HepG2 (cell line): ENCODE data around the gene CLIP2. TPM values are rescaled to one million over a fixed set of nuclear protein-coding genes. Genes with fewer than 3 reads are reported as not detected.

Experiments
- FOXA1 ChIP-seq, 2 experiments: fragments of 450-650 bp in 1 of 2; sonication (generic) in 1 of 2; formaldehyde crosslinking in 1 of 2; IDR thresholded peaks; 2 replicates each; pipeline versions ENCODE4 v1.4.0 to v1.6.1; 2016 to 2020; ENCODE audit warnings: missing genetic modification reagents in 1 of 2
- GABPB1 ChIP-seq: IDR thresholded peaks from 2 replicates; pipeline ENCODE4 v1.6.1; 2016; ENCODE audit warnings: mild to moderate bottlenecking, missing genetic modification reagents, moderate library complexity, missing compliant biosample characterization
- GZF1 ChIP-seq: sonication (generic); formaldehyde crosslinking; IDR thresholded peaks from 2 replicates; pipeline ENCODE4 v1.5.1; 2020; ENCODE audit warnings: mild to moderate bottlenecking, missing genetic modification reagents
- HNRNPL ChIP-seq: fragments of 200-400 bp; formaldehyde crosslinking; IDR thresholded peaks from 2 replicates; pipeline ENCODE4 v1.6.1; 2017; ENCODE audit warnings: mild to moderate bottlenecking, low read depth, low read length
- HOXA5 ChIP-seq: sonication (generic); formaldehyde crosslinking; IDR thresholded peaks from 2 replicates; pipeline ENCODE4 v1.4.0; 2020; ENCODE audit warnings: missing genetic modification reagents
- MEF2D ChIP-seq: sonication (generic); formaldehyde crosslinking; IDR thresholded peaks from 2 replicates; pipeline ENCODE4 v1.5.1; 2020; ENCODE audit warnings: mild to moderate bottlenecking, missing genetic modification reagents
- MYC ChIP-seq: sonication (generic); formaldehyde crosslinking; IDR thresholded peaks from 2 replicates; pipeline ENCODE4 v1.9.0; 2021; ENCODE audit warnings: missing genetic modification reagents, borderline replicate concordance
- PHF8 ChIP-seq: sonication (generic); formaldehyde crosslinking; IDR thresholded peaks from 2 replicates; pipeline ENCODE4 v1.5.0; 2020; ENCODE audit warnings: missing genetic modification reagents
- SYNCRIP ChIP-seq: fragments of 200-400 bp; formaldehyde crosslinking; IDR thresholded peaks from 2 replicates; pipeline ENCODE4 v1.6.1; 2018; ENCODE audit warnings: mild to moderate bottlenecking, low read depth, low read length; ENCODE audit not compliant: insufficient read depth
- XRCC5 ChIP-seq: fragments of 200-400 bp; formaldehyde crosslinking; optimal IDR thresholded peaks from 2 replicates; pipeline ENCODE3; 2017; ENCODE audit warnings: mild to moderate bottlenecking, low read length
- ZFYVE20 ChIP-seq: sonication (generic); formaldehyde crosslinking; IDR thresholded peaks from 2 replicates; pipeline ENCODE4 v1.8.0; 2023; ENCODE audit warnings: low read depth, mild to moderate bottlenecking, moderate library complexity, missing genetic modification reagents, borderline replicate concordance
- ZNF263 ChIP-seq: sonication (generic); formaldehyde crosslinking; IDR thresholded peaks from 2 replicates; pipeline ENCODE4 v1.4.0; 2020; ENCODE audit warnings: missing genetic modification reagents
- ZNF350 ChIP-seq: sonication (generic); formaldehyde crosslinking; IDR thresholded peaks from 2 replicates; pipeline ENCODE4 v1.4.0; 2020; ENCODE audit warnings: mild to moderate bottlenecking, low read depth, missing genetic modification reagents, borderline replicate concordance
- ZNF746 ChIP-seq: sonication (generic); formaldehyde crosslinking; IDR thresholded peaks from 2 replicates; pipeline ENCODE4 v1.8.0; 2022; ENCODE audit warnings: mild to moderate bottlenecking, missing genetic modification reagents
- polyA plus RNA-seq, 8 experiments: library from polyadenylated mRNA; depleted of rRNA in 3 of 8; stranded (reverse) in 7 of 8; unstranded in 1 of 8; fragments of >200 nt; fragmentation: Illumina TruSeq in 4 of 8; extraction: Trizol in 4 of 8; gene quantifications; 2 replicates each; pipeline versions ENCODE4 v1.2.1 to v1.2.3, GENCODE V29; 2011 to 2016; ENCODE audit warnings: low read depth in 4 of 8, missing spikeins in 1 of 8, mixed read lengths in 1 of 8; ENCODE audit not compliant: insufficient read depth in 1 of 8
- total RNA-seq, 5 experiments: library from RNA; depleted of rRNA; stranded (reverse); fragments of >200 nt; fragmentation: Illumina TruSeq; extraction: Trizol; gene quantifications; 2 replicates each; pipeline ENCODE4 v1.2.3, GENCODE V29; 2016; ENCODE audit warnings: low read depth in 1 of 5
- TF ChIP-seq, protein P1 (sequence below): sonication (generic); formaldehyde crosslinking; IDR thresholded peaks from 2 replicates; pipeline ENCODE4 v1.4.0; 2020; ENCODE audit warnings: missing genetic modification reagents
- TF ChIP-seq, protein P2 (sequence below): IDR thresholded peaks from 2 replicates; pipeline ENCODE4 v1.6.1; 2012; ENCODE audit warnings: inconsistent platforms
- TF ChIP-seq, protein P3 (sequence below): sonication (generic); formaldehyde crosslinking; IDR thresholded peaks from 2 replicates; pipeline ENCODE4 v1.5.0; 2020; ENCODE audit warnings: mild to moderate bottlenecking, missing genetic modification reagents, borderline replicate concordance
- TF ChIP-seq, protein P4 (sequence below): sonication (generic); formaldehyde crosslinking; conservative IDR thresholded peaks from 2 replicates; pipeline ENCODE4 v1.8.0; 2022; ENCODE audit warnings: mild to moderate bottlenecking, moderate library complexity, missing genetic modification reagents

The CLIP2 gene
- total and polyA plus RNA-seq, 2 of the 13 experiments (the other 11 are each of a cell fraction or from before 2014, with no cell fraction given), result 6.5 to 17.4 TPM

DNA sequence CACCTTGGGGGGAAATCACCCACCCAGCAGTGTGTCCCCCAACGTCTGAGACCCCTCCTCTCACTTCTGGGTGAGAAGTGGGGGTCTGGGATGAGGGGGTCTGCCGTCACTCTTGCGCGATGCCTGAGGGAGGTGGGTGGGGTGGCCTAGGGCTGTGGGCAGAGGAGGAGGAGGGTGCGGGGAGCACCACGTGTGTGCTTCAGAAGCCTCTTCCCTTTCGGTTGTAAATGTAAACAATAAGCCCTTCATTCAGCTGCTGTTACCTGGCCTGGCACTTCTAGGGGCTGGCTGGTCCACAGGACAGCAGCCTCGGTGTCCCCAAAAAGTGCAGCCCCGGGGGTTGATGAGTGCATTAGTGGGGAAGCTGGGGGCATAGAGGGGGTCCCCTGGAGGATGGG, 1.3 kb downstream of the CLIP2 start (continued):
- TF ChIP-seq, protein P1, sequence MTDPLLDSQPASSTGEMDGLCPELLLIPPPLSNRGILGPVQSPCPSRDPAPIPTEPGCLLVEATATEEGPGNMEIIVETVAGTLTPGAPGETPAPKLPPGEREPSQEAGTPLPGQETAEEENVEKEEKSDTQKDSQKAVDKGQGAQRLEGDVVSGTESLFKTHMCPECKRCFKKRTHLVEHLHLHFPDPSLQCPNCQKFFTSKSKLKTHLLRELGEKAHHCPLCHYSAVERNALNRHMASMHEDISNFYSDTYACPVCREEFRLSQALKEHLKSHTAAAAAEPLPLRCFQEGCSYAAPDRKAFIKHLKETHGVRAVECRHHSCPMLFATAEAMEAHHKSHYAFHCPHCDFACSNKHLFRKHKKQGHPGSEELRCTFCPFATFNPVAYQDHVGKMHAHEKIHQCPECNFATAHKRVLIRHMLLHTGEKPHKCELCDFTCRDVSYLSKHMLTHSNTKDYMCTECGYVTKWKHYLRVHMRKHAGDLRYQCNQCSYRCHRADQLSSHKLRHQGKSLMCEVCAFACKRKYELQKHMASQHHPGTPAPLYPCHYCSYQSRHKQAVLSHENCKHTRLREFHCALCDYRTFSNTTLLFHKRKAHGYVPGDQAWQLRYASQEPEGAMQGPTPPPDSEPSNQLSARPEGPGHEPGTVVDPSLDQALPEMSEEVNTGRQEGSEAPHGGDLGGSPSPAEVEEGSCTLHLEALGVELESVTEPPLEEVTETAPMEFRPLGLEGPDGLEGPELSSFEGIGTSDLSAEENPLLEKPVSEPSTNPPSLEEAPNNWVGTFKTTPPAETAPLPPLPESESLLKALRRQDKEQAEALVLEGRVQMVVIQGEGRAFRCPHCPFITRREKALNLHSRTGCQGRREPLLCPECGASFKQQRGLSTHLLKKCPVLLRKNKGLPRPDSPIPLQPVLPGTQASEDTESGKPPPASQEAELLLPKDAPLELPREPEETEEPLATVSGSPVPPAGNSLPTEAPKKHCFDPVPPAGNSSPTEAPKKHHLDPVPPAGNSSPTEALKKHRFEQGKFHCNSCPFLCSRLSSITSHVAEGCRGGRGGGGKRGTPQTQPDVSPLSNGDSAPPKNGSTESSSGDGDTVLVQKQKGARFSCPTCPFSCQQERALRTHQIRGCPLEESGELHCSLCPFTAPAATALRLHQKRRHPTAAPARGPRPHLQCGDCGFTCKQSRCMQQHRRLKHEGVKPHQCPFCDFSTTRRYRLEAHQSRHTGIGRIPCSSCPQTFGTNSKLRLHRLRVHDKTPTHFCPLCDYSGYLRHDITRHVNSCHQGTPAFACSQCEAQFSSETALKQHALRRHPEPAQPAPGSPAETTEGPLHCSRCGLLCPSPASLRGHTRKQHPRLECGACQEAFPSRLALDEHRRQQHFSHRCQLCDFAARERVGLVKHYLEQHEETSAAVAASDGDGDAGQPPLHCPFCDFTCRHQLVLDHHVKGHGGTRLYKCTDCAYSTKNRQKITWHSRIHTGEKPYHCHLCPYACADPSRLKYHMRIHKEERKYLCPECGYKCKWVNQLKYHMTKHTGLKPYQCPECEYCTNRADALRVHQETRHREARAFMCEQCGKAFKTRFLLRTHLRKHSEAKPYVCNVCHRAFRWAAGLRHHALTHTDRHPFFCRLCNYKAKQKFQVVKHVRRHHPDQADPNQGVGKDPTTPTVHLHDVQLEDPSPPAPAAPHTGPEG, result peak; percentile 11; the same call in 1 of the 2 replicates
- TF ChIP-seq ZNF350 (CRISPR knock-in tag) (peak; percentile 45), ZNF263 (CRISPR knock-in tag) (peak; percentile 99), ZFYVE20 (CRISPR knock-in tag) (no peak), ZNF746 (CRISPR knock-in tag) (0 out of 2 replicates have a peak, but pooled peaks have one; percentile 38), PHF8 (CRISPR knock-in tag) (peak; percentile 38; the same call in 1 of the 2 replicates), MEF2D (CRISPR knock-in tag) (no peak), GZF1 (CRISPR knock-in tag) (no peak), SYNCRIP (no peak), HNRNPL (peak; percentile 37), XRCC5 (peak; percentile 27), FOXA1 (IDR thresholded peaks at IDR 0.05) (no peak), FOXA1 (CRISPR knock-in tag; IDR thresholded peaks at IDR 0.05) (0 out of 2 replicates have a peak, but pooled peaks have one; percentile 17), HOXA5 (CRISPR knock-in tag) (no peak), GABPB1 (peak; percentile 5; the same call in 1 of the 2 replicates), MYC (CRISPR knock-in tag) (peak; percentile 44; the same call in 1 of the 2 replicates)
- TF ChIP-seq, protein P2, sequence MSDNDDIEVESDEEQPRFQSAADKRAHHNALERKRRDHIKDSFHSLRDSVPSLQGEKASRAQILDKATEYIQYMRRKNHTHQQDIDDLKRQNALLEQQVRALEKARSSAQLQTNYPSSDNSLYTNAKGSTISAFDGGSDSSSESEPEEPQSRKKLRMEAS, result peak; percentile 44
- TF ChIP-seq, protein P3, sequence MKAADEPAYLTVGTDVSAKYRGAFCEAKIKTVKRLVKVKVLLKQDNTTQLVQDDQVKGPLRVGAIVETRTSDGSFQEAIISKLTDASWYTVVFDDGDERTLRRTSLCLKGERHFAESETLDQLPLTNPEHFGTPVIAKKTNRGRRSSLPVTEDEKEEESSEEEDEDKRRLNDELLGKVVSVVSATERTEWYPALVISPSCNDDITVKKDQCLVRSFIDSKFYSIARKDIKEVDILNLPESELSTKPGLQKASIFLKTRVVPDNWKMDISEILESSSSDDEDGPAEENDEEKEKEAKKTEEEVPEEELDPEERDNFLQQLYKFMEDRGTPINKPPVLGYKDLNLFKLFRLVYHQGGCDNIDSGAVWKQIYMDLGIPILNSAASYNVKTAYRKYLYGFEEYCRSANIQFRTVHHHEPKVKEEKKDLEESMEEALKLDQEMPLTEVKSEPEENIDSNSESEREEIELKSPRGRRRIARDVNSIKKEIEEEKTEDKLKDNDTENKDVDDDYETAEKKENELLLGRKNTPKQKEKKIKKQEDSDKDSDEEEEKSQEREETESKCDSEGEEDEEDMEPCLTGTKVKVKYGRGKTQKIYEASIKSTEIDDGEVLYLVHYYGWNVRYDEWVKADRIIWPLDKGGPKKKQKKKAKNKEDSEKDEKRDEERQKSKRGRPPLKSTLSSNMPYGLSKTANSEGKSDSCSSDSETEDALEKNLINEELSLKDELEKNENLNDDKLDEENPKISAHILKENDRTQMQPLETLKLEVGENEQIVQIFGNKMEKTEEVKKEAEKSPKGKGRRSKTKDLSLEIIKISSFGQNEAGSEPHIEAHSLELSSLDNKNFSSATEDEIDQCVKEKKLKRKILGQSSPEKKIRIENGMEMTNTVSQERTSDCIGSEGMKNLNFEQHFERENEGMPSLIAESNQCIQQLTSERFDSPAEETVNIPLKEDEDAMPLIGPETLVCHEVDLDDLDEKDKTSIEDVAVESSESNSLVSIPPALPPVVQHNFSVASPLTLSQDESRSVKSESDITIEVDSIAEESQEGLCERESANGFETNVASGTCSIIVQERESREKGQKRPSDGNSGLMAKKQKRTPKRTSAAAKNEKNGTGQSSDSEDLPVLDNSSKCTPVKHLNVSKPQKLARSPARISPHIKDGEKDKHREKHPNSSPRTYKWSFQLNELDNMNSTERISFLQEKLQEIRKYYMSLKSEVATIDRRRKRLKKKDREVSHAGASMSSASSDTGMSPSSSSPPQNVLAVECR (CRISPR knock-in tag), result peak; percentile 50; the same call in 1 of the 2 replicates
- TF ChIP-seq, protein P4, sequence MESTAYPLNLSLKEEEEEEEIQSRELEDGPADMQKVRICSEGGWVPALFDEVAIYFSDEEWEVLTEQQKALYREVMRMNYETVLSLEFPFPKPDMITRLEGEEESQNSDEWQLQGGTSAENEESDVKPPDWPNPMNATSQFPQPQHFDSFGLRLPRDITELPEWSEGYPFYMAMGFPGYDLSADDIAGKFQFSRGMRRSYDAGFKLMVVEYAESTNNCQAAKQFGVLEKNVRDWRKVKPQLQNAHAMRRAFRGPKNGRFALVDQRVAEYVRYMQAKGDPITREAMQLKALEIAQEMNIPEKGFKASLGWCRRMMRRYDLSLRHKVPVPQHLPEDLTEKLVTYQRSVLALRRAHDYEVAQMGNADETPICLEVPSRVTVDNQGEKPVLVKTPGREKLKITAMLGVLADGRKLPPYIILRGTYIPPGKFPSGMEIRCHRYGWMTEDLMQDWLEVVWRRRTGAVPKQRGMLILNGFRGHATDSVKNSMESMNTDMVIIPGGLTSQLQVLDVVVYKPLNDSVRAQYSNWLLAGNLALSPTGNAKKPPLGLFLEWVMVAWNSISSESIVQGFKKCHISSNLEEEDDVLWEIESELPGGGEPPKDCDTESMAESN, result 0 out of 2 replicates have a peak, but pooled peaks have one; percentile 24
